ENCODE measurements around the gene PTPRN2.
A peak's percentile ranks its signal among the peaks of the same experiment; 100 is the strongest.

Gene PTPRN2

GRCh38 chr7:157809863-157810851 is 777.5 kb downstream of the PTPRN2 start:
- DNase-seq = no peak

- no peak for DNase-seq
These were observed 778.3 kb downstream of the PTPRN2 start for GRCh38 chr7:157809154-157809862.

GRCh38 chr7:157808042-157808441 is 779.6 kb downstream of the PTPRN2 start:
- no peak for DNase-seq

- DNase-seq = no peak
These were observed 780.1 kb downstream of the PTPRN2 start for GRCh38 chr7:157807510-157807909.

GRCh38 chr7:157806711-157807110 is 780.9 kb downstream of the PTPRN2 start:
- DNase-seq = no peak

- DNase-seq = peak; percentile 86
These were observed 781.9 kb downstream of the PTPRN2 start for GRCh38 chr7:157805713-157806112.

GRCh38 chr7:157803906-157804305 is 783.7 kb downstream of the PTPRN2 start:
- no peak for DNase-seq

- no peak for DNase-seq
These were observed 785.5 kb downstream of the PTPRN2 start for GRCh38 chr7:157801971-157802675.

GRCh38 chr7:157801113-157801512 is 786.5 kb downstream of the PTPRN2 start:
- DNase-seq = no peak

- DNase-seq = no peak
These were observed 787.3 kb downstream of the PTPRN2 start for GRCh38 chr7:157800281-157800680.

GRCh38 chr7:157799076-157799685 is 788.4 kb downstream of the PTPRN2 start:
- no peak for DNase-seq

- no peak for DNase-seq
These were observed 790.3 kb downstream of the PTPRN2 start for GRCh38 chr7:157797361-157797760.

GRCh38 chr7:157796846-157797245 is 790.8 kb downstream of the PTPRN2 start:
- DNase-seq = no peak

GRCh38 chr7:157795643-157796042 is 792.0 kb downstream of the PTPRN2 start:
- DNase-seq = no peak

GRCh38 chr7:157795199-157795598 is 792.4 kb downstream of the PTPRN2 start:
- DNase-seq = no peak

- DNase-seq = no peak
These were observed 792.9 kb downstream of the PTPRN2 start for GRCh38 chr7:157794746-157795065.

GRCh38 chr7:157793973-157794745 is 793.5 kb downstream of the PTPRN2 start:
- no peak for DNase-seq

- no peak for DNase-seq
These were observed 794.6 kb downstream of the PTPRN2 start for GRCh38 chr7:157793087-157793353.

- DNase-seq = no peak
These were observed 795.2 kb downstream of the PTPRN2 start for GRCh38 chr7:157792241-157793086.

GRCh38 chr7:157791666-157792065 is 796.0 kb downstream of the PTPRN2 start:
- DNase-seq = no peak

GRCh38 chr7:157791261-157791660 is 796.4 kb downstream of the PTPRN2 start:
- DNase-seq = no peak

- no peak for DNase-seq
These were observed 797.7 kb downstream of the PTPRN2 start for GRCh38 chr7:157789942-157790341.
